DMS114 treated with DMSO at 0.1 percent for 48 hours (cell line): ENCODE measurements around the gene MRTO4.
"Not testable (repeated sequence)": the region's sequence is repeated elsewhere in the genome, so short reads cannot be mapped to it uniquely, and the experiment has no call there.

ENCODE experiments used
- DNase-seq: peaks from one replicate; lab custom pipeline; 2025; ENCODE audit not compliant: unreplicated experiment; lab: John Stamatoyannopoulos, UW

Gene MRTO4

DNA sequence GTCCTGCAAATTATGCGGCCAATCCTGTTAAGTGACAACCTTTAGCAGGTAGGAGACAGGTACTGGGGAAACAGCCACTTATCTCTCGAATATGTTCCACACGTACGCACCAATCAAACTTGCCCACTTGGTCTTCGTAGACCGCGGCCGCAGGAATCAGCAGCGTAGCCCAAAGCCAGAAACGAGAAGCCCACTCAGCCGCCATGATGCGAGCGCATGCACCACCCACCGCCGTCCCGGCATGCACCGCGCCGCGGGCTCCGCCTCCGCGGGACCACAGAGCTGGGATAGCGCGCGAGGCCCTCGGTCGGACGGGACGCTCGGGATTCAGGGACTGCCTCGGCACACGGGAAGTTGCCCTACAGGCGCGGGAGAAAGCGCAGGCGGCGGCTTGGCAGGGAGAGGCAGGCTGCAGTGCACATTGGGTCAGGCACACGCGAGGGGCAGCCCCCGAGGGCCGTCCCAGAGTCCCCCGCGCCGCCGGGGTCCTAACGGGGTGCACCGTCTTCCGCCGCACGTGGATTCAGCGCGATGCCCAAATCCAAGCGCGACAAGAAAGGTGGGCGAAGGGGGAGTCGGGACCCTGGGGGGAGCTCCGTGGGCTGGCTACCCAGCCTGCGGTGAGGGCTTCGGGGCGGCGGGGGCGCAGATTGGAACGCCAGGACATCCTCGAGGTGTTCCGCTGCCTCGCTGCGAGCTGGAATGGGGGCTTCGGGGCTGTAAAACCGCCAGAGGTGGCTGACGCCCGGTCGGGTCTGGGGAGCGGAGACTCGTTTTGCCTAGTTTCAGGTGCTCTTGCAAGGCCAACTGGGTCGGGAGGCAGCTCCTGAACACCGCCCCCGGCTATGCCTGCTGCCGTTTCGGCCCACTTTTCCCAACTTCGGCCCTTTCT lies at the start of gene MRTO4, which contains the start of gene EMC1:
TSS of gene MRTO4 (plus strand) at position 501 of the 892 bp plus-strand sequence. CDS start at position 532, 31 bp downstream.
TSS of gene EMC1 (minus strand) at position 220 of the 892 bp plus-strand sequence. CDS start at position 205, 15 bp downstream.
- DNase-seq = peak; percentile 73

DNA sequence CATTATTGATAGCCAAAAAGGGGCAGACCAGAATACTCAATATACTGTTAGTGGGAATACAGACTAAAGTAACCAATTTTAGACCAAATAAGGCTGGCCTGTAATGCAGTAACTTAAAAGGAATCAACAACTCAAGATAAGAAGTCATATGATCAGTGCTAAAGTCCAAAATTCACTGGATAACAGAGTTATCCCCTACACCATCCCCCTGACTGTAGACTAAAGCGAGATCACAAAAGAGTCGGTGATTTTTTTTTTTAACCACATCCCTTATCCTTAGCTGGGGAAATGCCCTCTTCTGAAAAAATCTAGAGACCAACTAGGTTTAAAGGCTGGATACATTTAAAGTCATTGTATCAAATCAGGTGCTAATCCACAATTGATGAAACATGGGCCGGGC lies 49.2 kb upstream of the MRTO4 start:
- DNase-seq = no peak

- no peak for DNase-seq
Measured at GRCh38 chr1:19203440-19203839, 48.2 kb upstream of the MRTO4 start.

DNA sequence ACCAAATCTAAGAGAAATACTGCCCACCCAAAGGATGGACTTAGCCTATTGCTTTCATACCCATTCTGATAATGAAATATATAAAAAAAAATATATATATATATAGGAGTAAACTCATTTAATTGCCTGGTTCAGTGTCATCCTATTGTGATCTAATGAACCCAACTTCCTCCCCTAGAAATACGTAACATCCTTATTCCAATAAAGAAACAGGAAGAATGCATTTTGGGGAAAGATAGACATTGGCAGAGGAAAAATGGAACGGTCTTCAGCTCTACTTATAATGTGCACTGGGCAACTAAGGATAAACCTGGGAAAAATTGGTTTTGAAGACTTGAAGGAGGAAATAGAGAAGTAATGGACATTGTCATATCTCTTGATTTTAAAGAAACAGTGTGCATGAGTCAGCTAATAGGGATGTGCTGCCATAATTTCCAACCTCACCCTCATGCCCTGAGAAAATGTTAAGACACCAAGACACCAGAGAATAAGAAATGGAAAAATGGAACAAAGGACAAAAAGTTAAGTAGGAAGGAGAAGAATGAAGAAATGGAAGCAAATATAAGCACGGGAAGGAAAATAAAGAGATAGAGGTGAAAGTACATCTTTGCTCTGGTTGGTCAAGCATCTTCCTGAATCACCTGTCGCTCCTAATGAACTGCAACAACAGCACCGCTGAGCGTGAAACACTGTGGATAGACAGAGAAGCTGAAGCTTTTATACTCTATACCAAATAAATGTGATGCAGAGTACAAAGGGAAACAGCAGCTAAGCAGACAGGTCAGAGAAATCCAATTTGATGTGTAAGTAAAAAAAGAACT lies 46.9 kb upstream of the MRTO4 start:
- DNase-seq = no peak

GRCh38 chr1:19205403-19205802 lies 46.2 kb upstream of the MRTO4 start:
- DNase-seq = no peak

DNA sequence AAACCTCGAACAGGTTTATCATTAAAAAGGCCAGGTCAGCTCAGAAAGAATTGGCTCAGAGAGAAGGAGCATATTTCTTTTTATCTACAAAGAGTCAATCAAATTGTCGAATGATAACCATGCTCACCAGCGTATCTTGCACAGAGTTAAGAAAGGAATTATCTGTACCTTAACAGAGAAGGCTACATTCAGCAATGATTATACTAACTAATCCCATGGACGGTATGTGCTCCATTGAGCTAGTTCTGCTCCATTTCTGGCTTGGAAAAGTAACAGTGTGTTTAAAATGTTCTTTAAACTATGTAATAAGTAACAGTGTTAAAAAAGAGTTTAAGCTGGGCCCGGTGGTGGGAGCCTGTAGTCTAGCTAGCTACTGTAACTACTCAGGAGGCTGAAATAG lies 45.8 kb upstream of the MRTO4 start:
- DNase-seq = no peak

DNA sequence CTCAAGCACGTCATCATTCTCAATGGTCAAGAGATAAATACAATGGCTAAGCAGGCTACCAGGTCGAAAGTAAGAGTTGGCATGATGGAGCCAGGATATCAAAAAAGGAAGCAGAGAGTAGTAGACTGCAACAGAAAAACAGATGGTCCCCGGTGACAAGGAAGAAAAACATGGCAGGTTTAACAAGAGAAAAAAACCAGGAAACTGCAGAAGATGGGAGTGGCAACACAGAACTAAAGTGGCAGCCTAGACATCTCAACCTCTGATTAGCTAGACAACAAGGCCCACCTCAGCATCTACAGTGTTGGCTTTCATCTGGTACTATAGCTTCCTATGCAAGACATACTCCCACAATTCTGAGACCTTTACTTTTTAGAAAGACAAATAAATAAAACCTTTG lies 44.7 kb upstream of the MRTO4 start:
- DNase-seq = no peak

DNA sequence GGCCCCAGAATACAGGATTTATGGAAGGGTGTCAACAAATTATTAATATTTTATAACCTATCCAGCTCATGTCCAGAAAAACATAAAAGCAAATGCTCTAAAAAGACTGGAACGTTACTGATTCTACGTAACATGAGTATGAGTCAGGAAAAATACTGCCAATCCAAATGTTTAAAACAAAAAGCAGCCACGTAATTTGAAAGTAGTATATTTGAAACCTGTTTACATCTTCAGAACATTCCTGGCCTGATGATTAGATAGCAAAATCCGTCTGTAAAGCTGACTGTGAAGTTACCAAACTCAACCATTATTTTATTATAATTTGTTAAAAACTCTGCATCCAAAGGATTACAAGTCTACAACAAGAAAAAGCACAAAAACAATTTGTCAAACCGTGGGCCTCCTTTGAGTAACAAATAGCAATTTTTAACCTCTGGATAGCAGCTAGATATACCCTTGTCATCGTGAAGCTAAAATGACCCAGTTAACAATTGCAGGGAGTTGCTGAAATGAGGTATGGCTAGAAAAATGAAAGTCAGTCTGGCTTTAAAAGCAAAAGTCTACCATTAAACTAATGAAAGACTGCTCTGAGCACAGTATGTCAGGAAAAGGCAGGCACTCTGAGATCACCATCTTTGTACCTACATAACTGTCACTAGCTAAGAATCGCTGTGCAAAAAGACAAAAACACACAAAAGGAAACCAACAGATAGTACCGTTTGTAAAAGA lies 42.7 kb upstream of the MRTO4 start:
- DNase-seq = no peak

DNA sequence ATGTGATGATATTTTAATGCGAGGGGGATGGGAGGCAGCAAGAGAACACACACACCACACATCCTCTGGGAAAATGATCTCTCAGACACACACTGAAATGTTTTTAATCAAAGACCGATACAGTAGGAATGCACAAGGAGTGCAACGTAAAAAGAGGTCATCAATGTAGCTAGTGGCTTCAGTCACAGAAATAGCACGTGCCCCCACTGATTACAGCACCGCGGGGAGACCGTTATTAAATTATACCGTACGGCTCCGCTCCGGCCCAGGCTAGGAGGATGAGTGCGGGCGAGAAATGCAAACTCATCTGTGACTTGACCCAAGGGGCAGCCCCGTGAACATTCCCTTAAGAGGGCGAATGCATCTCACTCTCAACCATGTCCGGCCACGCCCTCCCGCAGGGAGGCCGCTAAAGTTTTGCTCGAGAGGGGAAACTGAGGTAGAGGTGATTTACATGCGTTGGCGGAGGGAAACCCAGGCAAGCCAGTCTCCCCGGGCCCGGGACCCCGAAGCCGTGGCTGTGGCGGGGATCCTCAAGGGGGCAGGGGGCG lies 42.1 kb upstream of the MRTO4 start:
- DNase-seq = no peak

GRCh38 chr1:19209990-19210771 lies 41.4 kb upstream of the MRTO4 start, which contains the start of gene UBR4:
TSS of gene UBR4 (minus strand) at chr1:19210266. CDS start at chr1:19210248, 18 bp downstream.
- peak; percentile 84 for DNase-seq

- DNase-seq = no peak
Measured at GRCh38 chr1:19210772-19211549, 40.6 kb upstream of the MRTO4 start.

GRCh38 chr1:19212167-19212566 lies 39.4 kb upstream of the MRTO4 start:
- no peak for DNase-seq

DNA sequence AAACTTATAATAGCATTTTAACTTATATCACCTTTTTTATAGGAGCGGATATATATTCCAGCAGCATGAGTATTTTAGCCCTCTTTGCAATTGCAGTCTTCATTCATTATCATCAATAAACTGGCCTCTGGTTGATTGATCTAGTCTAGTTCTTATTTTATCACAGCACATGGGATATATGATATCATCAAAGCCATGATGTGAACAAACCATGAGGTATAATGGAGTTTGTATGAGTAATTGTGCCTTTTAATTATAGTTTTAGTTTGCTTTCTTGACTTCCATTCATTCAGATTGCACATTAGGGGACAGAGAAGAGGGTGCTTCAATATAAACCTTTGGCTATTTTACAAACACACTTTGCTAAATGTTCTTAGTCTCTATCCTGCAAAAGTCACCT lies 38.0 kb upstream of the MRTO4 start:
- DNase-seq = no peak

DNA sequence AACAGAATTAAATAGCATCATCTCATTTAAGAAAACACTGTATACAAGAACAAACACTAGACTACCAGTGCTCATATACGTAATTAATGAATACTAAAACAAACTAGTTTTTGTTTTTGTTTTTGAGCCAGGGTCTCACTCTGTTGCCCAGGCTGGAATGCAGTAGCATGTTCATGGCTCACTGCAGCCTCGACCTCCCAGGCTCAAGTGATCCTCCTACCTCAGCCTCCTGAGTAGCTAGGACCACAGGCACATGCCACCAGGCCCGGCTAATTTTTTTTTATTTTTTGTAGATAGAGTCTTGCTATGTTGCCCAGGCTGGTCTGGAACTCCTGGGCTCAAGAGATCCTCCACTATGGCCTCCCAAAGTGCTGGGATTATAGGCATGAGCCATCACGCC lies 35.0 kb upstream of the MRTO4 start:
- not testable (repeated sequence) for DNase-seq

DNA sequence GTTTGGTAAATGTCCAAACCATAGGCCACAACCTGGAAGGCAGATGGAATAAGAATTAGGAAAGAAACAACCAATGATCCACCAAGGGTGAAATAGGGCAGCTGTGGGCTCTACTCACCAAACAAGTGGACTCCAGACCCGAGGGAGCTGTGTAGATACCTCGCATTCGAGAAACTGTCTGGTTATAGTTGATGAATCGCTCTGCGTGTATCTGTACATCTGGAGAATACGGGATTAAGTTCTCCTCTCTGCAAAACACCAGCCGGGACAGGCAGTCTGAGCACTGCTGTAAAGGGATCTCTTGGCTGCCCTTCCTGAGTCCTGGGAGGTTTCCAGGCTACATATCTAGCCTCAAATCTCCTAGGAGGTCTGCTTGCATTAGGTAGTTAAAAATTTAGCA lies 32.2 kb upstream of the MRTO4 start:
- DNase-seq = no peak

- no peak for DNase-seq
Measured at GRCh38 chr1:19220080-19220846, 31.3 kb upstream of the MRTO4 start.

- DNase-seq = no peak
Measured at GRCh38 chr1:19220991-19221390, 30.6 kb upstream of the MRTO4 start.

GRCh38 chr1:19222573-19222972 lies 29.0 kb upstream of the MRTO4 start:
- no peak for DNase-seq
